ENCODE results near the gene ATP10A.

The ATP10A gene

DNA sequence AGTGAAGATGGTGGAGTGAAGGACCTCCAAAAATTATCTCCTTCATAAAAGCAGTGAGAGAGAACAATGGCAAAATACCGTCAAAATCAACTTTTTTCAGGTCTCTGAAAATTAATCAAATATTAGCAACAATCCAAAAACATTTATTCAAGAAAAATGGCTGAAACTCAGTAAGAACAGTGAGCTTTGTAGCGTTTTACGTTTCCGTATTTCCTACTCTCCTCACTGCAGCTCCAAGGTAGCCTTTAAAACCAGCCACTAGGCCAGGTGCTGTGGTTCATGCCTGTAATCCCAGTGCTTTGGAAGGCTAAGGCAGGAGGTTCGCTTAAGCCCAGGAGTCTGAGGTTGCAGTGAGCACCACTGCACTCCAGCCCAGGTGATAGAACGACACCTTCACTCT is 38.5 kb downstream of the ATP10A start:
- no peak for DNase-seq (ENCODE audit: low read depth)

DNA sequence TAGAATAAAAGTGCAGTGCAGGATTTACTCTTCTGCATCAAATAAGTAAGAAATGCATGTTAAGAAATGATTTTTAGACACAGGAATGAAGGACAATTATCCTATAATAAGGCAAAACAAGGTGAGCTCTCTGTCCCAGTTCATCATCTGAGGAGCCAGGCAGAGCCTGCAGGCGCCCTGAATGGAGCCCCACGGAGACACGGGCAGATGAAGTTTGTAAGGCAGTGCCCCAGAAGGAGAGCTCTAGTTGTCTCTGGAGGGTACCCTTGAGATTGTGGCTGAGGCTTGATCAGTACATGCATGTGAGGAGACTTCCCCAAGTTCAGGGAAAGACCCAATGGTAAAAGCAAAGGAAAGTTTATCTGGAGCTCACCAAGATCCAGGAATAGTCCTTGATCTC is 50.3 kb downstream of the ATP10A start:
- no peak for DNase-seq (ENCODE audit: low read depth)

DNA sequence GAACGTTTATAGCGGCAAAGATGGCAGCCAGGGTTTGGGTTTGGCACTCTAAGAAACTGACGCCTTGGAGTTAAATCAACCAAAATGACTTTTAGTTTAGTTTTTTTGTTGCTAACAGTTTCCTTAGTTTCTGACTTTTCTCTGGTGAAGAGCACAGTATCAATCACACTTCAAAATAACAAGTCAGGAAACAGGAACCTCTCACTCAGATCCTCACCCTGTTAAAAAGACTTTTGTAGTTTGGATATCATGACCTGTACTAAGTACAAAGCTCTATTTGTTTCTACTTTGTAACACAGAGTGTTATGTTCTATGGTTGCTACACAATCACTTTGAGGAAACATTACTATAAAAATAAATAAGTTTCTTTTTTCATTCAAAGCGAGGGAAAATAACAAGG is 51.1 kb downstream of the ATP10A start:
- DNase-seq (ENCODE audit: low read depth) = no peak

DNA sequence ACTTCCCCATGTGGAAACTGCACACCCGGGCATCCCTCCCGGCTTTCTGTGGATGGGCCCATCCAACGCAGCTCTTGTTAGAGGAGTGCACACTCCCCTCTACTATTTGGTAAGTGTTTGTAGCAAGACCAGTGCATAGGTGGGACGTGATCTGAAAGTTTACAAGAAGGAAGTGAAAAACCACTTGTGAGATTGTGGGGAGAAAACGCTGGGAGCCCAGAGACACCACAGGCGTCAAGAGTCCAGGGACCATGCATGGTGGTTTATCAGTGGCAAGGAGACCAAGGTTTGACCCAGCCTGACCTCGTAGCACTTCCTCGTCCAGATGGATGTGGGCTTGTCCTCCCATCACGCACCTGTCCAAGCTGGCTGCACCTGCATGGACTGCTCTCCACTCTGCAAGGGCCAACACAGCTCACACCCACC is 51.6 kb downstream of the ATP10A start:
- no peak for DNase-seq (ENCODE audit: low read depth)

DNA sequence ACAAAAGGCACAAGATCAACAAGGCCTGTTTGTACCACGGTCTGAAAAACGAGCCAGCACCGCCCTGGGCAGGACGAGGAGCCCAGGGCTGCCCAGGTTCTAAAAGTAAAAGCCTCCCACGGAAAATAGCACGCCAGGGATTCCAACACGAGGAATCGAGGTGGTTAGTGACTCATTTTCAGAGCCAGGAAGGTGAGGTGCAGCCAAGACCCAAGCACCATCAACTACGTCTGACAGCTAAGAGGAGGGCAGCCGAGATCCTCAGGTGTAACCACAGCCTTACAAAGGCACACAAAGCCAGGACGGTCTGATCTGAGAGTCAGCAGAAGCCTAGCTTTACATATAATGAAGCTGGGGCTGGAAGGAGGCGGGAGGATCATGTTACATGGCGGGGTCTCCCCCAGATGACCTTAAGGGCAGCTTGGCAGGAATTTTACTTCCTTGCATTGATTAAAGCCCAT is 52.5 kb downstream of the ATP10A start:
- no peak for DNase-seq (ENCODE audit: low read depth)

DNA sequence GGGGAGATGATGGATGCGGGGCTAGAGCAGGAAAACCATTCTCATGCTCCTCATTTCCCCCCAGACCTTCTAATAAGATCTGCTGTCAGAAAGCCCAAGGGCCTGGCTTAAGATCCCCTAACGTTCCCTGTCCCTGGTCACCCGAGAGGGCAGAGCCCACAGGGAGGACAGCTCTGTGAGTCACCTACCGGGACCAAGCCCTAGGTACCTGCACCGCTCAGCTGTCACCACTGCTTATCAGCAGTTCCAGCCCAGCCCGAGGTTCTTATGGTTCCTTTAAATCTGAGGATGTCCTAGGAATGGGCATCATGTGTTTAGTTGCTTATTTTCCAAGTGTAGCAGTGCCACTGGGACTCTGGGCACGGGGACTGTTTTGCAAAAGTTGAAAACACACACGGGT is 53.0 kb downstream of the ATP10A start:
- DNase-seq (ENCODE audit: low read depth) = no peak

DNA sequence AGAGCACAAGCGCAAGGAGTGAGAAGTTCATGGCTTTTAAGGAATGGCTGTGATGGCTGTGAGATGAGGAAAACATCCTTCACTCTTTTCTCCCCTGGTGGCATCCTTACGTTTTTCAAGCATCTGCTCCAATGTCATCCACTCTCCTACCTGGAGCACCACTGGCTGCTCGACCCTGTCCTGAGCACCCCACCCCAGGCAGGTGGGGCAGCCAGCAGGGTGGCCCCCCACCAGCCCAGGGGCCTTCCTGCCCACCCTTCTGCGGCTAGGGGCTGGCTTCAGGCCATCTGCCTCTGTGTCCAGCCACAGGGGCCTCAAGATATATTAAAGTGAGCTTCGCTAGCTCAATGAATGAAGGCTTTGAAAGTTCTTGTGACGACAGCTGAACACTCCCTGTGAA is 56.1 kb downstream of the ATP10A start:
- DNase-seq (ENCODE audit: low read depth) = no peak

DNA sequence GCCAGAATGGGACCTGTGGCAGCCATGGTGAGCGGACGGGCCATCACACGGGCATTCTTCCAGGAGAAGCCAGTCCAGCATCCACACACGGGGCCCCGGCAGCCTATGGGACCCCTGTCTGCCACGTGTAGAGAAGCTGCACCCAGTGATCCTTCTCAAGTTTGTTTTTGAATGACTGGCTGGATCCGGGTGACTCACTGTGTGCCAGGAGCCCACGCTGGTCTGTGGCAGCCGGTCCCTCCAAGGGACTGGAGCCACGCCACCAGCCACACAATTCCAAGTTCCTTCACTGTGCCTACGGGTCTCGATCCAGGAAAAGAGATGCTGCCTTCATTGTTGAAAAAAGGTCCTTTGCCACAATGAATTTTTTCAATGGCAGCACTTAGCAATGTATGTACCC is 58.1 kb downstream of the ATP10A start:
- DNase-seq (ENCODE audit: low read depth) = no peak

DNA sequence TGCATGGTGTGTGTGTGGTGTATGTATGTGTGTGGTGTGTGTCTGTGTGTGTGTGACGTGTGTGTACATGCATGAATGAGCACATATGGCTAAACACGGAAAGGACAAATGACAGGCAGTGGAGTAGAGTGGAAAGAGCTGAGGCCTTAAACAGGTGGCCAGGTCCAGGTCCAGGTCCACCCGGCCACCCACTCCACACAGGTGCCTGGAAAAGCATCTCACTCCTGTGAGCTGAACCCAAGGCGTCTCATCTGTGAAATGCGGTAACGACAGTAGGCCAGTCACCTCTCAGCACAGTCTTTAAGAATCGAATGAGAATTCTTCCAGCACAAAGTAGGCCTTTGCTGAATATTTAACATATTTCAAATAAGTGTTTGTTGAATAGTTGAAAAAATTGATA is 58.7 kb downstream of the ATP10A start:
- DNase-seq (ENCODE audit: low read depth) = no peak

DNA sequence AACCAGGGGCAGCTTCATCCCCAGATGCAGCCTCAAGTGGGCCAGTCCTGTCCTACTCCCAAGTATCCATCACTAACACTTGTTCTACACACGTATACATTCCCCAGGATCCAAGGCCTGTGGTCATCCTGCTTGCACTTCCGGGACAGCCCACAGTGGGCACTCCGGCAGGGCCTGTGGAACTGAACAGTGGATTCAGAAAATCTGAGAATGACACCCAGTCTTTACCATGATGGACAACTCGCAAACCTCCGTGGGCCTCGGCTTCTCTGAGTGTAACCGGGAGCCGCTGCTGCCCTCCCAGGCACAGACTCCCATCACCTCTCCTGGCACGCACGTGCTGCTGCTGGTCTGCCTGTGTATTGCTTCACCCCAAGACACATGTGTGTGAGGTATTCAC is 59.6 kb downstream of the ATP10A start:
- no peak for DNase-seq (ENCODE audit: low read depth)

DNA sequence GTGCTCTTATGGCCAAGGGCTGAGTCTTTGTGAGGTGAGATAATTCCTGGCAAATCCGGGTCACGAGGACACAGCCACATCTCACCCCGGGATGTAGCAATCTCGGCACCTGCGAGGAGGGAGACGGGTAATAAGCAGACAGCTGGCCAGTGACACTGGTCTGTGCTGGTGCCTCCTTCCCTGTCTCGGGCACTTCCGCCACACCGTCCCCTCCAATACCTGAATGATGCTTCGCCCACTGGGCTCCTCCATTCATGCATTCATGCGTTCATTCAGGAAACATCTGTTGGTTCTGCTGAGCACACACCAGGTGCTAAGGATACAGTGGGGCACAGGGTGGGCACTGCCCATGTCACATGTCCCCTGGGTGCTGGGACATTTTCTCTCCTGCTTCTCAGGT is 60.1 kb downstream of the ATP10A start:
- no peak for DNase-seq (ENCODE audit: low read depth)

DNA sequence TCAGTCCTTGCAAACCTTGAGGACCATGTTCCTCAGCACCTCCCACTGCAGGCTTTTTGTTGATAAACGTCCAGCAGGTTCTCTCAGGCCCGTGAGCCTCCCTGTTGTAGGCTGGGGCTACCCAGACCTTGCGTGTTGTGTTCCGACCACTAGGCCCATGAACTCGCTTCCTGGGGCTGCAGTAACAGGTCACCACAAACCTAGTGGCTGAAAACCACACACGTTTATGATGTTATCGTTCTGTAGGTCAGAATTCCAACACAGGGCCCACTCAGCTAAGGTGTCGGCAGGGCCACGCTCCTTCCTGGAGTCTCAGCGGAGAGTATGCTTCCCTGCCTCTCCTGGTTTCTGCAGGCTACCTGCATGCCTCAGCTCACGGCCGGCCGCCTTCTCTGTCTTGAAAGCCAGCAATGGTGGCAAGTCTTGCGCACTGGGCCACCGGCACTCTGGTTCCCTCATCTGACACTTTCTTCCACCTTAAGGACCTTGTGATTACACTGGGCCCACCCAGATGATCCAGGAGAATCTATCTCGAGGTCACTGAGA is 60.8 kb downstream of the ATP10A start:
- no peak for DNase-seq (ENCODE audit: low read depth)

DNA sequence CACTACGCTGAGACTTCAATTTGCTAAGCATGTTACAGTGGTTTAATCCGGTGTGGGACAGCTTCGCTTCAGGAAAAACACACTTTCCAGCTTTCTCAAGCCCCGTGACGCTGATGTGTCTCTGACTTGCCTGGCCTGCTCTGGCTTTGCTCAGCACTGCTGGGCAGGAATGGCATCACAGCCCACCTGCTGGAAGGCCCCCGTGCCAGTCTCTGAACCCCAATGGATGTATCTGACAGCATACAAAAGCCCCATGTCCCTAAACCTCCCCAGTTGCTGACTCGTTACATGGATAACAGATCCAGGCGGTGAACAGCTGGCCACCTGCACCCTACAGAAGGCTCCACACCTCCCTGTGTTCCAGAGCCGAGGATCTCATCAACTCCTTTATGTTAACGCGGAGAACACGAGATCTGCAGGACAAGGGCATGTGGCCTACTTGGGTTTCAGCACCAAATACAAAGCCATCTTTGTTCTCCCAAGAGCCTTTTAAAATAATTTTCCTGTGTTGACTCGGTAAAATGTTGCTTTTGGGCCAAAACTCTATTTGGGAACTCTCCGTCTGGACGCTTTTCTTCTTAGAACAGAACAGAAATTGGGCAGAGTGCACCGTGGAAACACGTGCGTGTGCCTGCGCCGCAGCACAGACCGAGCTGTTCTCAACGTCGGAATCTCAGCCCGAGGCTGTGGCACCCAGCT is 61.4 kb downstream of the ATP10A start:
- DNase-seq (ENCODE audit: low read depth) = no peak

DNA sequence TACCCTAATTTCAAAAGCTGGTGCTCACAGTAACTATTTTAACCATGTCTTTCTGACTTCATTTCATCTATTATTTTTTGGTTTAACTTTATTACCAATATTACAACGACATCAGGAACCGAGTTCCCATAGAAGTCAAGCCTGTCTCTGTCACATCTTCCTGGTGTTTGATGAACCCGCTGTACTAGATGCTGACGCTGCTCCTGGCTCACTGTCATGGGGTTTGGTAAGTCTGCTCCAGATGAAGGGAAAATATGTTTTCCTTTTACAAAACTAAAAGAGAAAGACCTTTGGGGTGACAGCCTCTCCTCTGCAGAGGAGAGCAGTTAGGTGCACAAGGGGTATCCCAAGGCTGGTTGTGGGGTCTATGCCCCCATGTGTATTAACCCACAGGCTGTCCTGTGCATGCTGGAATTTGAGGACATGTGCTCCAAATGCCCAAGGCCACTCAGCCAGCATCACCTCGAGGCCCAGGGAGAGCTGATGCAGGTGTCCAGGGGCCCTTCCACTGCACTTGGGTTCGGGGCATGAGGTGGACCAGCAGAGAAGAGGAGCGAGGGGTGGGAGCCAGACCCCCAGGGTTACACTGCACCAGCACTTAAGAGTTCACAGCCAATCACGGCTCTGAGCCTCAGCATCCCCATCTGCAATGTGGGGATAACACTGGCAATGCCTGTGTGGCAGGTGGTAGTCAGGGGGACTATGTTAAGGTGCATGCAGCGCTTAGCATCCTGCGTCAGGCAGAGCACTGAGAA is 62.2 kb downstream of the ATP10A start:
- DNase-seq (ENCODE audit: low read depth) = no peak

DNA sequence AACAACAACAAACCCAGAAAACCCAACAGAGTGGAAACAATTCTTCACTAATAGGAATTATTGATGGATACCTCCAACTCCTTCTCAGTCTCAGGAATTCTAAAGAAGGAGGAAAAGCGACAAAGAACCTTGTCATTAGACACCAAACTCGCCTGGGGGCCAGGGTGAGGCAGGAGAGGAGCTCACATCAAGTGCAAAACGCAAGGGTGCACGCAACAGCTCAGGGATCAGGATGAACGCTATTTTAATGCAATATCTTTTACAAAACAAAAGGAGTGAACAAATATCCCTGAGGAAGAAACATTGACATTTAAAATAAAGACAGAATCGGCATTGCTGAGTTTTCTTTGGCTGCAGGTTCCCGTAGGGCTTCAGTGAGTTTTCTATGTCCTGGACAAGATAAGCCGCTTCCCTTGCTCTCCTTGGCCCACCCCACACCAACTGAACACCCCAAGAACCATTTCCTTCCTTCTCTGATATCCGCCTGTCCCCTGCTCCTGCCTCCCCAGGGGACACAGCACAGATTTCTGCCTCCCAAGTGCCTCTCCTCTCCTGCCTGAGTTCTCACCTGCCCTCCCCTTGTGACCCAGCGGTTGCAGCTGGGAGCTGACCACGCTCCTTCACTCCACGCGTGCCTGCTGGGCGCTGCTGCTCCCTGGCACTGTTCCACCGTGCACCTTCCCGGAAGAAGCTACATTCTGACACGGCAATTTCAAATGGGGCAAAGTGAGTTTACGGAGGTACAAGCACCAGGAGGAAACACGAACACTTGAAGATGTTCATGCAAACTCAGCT is 63.0 kb downstream of the ATP10A start:
- DNase-seq (ENCODE audit: low read depth) = no peak

DNA sequence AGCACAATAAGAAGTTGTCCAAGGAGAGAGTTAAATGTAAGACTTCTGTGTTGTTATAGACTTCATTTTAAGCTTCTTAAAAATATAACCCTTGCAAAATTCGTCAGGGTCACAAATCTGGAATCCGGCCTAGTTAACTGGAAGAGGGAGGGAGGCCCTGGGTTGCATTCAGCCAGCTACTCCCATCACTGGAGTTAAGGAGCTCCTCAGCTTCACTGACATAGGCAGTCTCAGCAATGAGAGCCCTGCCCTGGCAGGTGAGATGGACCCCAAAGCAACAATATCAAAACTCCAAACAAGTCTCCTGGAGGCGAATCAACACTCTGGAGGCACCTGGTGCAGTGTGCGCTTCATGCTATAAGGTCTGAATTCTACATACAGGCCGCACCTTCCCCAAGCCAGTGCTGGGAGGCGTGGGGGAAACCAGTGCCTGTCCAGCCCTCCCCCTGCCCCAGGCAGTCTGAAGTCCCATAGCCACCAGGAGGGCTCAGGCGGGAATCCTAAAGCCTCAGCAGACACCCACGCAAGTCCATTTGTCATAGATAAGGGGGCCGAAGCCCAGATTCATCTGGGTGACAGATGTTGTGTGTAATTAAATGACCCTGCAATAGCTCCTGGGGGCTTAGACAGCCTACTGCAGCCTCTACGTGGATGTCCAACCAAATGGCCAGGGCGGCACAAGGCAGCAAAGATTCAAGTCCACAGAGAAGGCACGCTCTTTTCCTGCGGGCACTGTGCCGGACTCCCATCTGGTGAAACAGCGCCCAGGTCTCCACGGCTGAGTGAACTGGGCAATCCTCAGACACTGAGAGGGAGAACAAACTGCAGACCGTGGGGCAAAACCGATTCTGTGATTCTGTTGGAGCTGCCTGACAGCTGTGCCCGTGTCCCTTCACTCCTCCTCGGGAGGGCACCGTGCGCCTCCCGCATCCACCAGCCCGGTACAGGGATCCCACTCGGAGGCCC is 64.9 kb downstream of the ATP10A start:
- DNase-seq (ENCODE audit: low read depth) = no peak

DNA sequence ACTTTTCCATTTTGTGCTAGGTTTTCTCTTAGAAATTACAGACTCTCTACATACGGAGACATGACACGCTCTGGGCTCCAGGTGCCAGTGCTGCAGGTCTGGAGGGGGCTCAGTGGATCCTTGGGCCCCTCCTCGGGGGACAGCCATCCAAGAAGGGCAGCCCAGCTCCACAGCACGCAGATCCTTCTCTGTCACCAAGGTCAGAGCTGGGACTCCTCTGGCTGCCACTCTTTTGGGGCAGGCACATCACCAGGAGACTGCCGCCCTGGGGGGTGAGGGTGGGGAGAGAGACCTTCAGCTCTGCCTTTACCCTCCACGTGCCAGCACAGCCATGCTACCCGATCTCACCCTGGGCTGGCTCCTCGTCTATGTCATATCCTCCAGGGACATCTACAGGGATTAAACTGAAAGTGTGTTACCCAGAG is 65.6 kb downstream of the ATP10A start:
- no peak for DNase-seq (ENCODE audit: low read depth)

DNA sequence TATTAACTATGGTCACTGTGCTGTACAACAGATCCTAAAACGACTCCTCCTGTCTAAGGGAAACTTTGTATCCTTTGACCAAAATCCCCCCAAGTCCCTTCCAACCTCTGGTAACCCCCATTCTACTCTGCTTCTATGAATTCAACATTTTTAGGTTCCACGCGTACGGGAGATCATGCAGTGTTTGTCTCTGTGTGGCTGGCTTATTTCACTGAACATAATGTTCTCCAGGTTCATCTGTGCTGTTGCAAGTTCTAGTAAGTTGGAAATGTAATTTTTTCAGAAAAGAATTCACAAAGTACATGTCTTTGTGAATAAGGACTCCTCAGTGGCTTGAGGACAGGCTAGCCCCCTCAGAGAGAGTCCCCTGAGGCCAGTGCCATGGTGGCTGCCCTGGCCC is 66.1 kb downstream of the ATP10A start:
- no peak for DNase-seq (ENCODE audit: low read depth)

DNA sequence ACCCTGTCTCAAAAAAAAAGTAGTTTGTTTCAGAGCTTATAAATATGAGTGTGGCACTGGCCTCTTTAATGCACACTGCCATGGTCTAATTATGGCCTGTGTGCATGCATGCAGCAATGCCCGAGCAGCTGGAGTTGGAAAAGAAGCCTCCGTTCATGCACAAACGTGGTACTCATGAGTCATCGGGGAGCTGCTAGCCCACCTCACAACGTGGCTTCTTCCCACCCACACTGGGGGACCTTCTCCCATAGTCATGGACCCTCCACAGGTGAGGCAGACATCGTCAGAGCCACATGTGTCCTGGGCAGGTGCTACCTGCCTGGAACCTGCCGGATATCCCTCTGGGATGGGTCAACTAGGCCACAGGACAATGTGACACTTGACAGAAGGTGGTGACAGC is 66.7 kb downstream of the ATP10A start:
- DNase-seq (ENCODE audit: low read depth) = no peak

DNA sequence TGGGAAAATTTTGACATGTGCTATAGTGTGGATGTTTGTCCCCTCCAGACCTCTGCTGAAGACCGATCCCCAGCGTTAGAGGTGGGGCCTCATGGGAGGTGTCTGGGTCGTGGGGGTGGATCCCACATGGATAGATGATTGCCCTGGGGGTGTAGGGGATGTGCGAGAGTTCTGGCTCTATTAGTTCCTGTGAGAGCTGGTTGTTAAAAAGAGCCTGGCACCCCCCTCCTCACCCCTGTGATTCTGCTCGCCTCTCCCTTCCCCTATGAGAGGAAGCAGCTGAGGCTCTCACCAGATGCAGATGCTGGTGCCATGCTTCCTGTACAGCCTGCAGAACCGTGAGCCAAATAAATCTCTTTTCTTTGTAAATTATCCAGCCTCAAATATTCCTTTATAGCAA is 67.4 kb downstream of the ATP10A start:
- DNase-seq (ENCODE audit: low read depth) = no peak

DNA sequence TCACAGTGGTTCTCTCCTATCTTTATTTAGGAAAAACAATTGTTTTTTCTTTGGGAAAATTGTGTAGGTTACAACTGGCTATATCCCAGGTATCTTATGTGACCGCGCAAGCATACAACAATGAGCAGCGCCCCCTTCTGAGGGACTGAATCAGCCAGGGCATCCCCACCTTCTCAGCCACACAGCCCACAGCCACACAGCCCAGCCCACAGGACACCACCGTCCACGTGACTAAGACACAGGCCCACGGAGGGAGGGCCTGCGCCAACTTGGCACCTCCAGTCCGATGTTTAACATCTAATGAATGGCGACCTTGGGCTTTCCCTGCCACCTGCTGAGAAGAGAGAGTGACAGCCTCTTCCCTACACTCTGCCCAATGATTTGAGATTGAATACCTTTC is 68.1 kb downstream of the ATP10A start:
- DNase-seq (ENCODE audit: low read depth) = no peak

All from HS-27A (cell line).